ENCODE data around the gene ZEB2.

DNA sequence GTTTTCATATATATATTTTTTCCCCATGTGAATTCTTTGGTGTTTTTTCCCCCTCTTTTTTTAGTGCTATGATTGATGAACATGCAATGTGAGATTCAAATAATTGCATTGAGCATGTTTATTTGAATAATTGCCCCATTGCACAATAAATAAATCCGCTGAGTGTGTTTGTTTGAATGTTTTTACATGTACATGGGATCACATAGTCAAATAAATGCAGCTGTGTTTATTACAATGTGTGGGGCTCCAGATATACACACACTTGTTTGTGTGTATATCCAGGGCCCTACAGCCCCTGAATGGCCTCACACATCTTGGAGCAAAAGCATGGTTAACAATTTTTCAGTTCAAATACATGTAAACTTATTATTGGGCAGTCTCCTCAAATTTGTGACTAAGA lies 134.5 kb downstream of the ZEB2 start:
- TF ChIP-seq RXRA (IDR thresholded peaks at IDR 0.05; ENCODE audit: insufficient read depth, low read depth, low read length): no peak
- no peak for TF ChIP-seq MAX (IDR thresholded peaks at IDR 0.05)
- TF ChIP-seq CHD7 (IDR thresholded peaks at IDR 0.05; ENCODE audit: insufficient replicate concordance, low read length): no peak
- TF ChIP-seq JUN (IDR thresholded peaks at IDR 0.05; ENCODE audit: low read depth, low read length): no peak
- no peak for TF ChIP-seq YY1 (IDR thresholded peaks at IDR 0.05; ENCODE audit: low read depth, low read length)
- TF ChIP-seq RFX5 (IDR thresholded peaks at IDR 0.05; ENCODE audit: borderline replicate concordance, low read depth, low read length): no peak
